ENCODE results near the gene FCER2. TPM values are rescaled to one million over a fixed set of nuclear protein-coding genes. Genes with fewer than 3 reads are reported as not detected.

Gene FCER2
- total RNA-seq, 1 experiment from 2014 or later: not detected

DNA sequence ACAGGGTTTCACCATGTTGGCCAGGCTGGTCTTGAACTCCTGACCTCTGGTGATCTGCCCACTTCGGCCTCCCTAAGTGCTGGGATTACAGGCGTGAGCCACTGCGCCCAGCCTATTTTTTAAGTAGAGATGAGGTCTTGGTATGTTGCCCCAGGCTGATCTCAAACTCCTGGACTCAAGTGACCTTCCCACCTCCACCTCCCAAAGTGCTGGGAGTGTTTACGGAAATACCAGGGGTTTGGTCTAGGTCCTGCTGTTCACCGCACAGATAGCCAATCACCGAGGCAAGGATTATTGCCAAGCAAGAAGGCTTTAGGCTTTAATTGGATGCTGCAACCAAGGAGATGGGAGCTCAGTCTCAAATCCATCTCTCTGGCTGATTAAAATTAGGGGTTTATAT, 18.4 kb upstream of the FCER2 start:
- Histone ChIP-seq H4K20me1 (ENCODE audit: low read length) (no peaks in the 10 kb centered on the region), H3K4me1 (ENCODE audit: insufficient read depth, low read length) (no peaks in the 10 kb centered on the region), H3K36me3 (ENCODE audit: low read depth, low read length) (no peaks in the 10 kb centered on the region), H3F3A (ENCODE audit: low read length, unreplicated experiment) (no peaks in the 10 kb centered on the region), H3K4me3 (ENCODE audit: low read length) (no peak overlapping the region), H3K79me2 (ENCODE audit: low read length) (no peaks in the 10 kb centered on the region), H3K27me3 (ENCODE audit: low read length) (peaks cover 19% of the 10 kb centered on the region), H3K9me3 (ENCODE audit: low read length) (no peaks in the 10 kb centered on the region), H3K27ac (ENCODE audit: low read length) (no peak overlapping the region), H3K9ac (ENCODE audit: low read length) (no peak overlapping the region), H3K9me2 (replicated peaks; ENCODE audit: low read length) (no peaks in the 10 kb centered on the region), H2AFZ (ENCODE audit: low read length) (no peak overlapping the region), H3K4me2 (ENCODE audit: low read length) (no peak overlapping the region)
- no peak for ATAC-seq
- BruUV-seq (replicated peaks): no TSS peak
- intact Hi-C loops (cut with micrococcal nuclease): no loop called here
- CTCF ChIA-PET: no interaction called here
- POLR2A ChIA-PET (ENCODE audit: unreplicated experiment): no interaction called here
- TF ChIP-seq EZH2 (IDR thresholded peaks at IDR 0.05; ENCODE audit: low read length, unreplicated experiment): no peak
- TF ChIP-seq, protein P1, sequence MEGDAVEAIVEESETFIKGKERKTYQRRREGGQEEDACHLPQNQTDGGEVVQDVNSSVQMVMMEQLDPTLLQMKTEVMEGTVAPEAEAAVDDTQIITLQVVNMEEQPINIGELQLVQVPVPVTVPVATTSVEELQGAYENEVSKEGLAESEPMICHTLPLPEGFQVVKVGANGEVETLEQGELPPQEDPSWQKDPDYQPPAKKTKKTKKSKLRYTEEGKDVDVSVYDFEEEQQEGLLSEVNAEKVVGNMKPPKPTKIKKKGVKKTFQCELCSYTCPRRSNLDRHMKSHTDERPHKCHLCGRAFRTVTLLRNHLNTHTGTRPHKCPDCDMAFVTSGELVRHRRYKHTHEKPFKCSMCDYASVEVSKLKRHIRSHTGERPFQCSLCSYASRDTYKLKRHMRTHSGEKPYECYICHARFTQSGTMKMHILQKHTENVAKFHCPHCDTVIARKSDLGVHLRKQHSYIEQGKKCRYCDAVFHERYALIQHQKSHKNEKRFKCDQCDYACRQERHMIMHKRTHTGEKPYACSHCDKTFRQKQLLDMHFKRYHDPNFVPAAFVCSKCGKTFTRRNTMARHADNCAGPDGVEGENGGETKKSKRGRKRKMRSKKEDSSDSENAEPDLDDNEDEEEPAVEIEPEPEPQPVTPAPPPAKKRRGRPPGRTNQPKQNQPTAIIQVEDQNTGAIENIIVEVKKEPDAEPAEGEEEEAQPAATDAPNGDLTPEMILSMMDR (conservative IDR thresholded peaks at IDR 0.05; ENCODE audit: low read depth, low read length): no peak
- TF ChIP-seq EZH2phosphoT487 (IDR thresholded peaks at IDR 0.05; ENCODE audit: borderline replicate concordance, low read length): no peak
- no peak for DNase-seq

DNA sequence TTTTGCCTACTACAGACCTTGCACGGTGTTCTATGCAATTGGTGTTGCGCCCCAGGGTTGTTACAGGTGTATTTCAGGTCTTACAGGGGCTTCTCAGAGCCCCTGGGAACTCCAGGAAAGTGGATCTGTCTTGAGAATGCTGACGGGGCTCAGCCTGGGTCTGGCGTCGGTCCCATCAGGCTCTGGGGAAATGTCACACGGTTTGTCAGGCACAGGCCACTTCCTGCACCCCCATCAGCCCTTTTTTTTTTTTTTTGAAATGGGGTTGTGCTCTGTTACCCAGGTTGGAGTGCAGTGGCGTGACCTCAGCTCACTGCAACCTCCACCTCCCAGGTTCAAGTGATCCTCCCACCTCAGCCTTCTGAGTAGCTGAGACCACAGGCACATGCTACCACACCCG, 16.7 kb upstream of the FCER2 start:
- no TSS peak for BruUV-seq (replicated peaks)
- DNase-seq (no peak), ATAC-seq (no peak)
- Histone ChIP-seq H3F3A (ENCODE audit: low read length, unreplicated experiment) (no peaks in the 10 kb centered on the region), H3K9ac (ENCODE audit: low read length) (no peak overlapping the region), H4K20me1 (ENCODE audit: low read length) (no peaks in the 10 kb centered on the region), H3K9me3 (ENCODE audit: low read length) (no peaks in the 10 kb centered on the region), H3K36me3 (ENCODE audit: low read depth, low read length) (no peaks in the 10 kb centered on the region), H3K4me1 (ENCODE audit: insufficient read depth, low read length) (no peaks in the 10 kb centered on the region), H3K4me3 (ENCODE audit: low read length) (no peak overlapping the region), H3K4me2 (ENCODE audit: low read length) (no peak overlapping the region), H2AFZ (ENCODE audit: low read length) (no peak overlapping the region), H3K27me3 (ENCODE audit: low read length) (peaks cover 13% of the 10 kb centered on the region; the same call in 1 of the 2 replicates), H3K79me2 (ENCODE audit: low read length) (no peaks in the 10 kb centered on the region), H3K27ac (ENCODE audit: low read length) (no peak overlapping the region), H3K9me2 (replicated peaks; ENCODE audit: low read length) (no peaks in the 10 kb centered on the region)
- TF ChIP-seq EZH2 (IDR thresholded peaks at IDR 0.05; ENCODE audit: low read length, unreplicated experiment) (no peak), EZH2phosphoT487 (IDR thresholded peaks at IDR 0.05; ENCODE audit: borderline replicate concordance, low read length) (no peak)
- TF ChIP-seq, protein P1 (conservative IDR thresholded peaks at IDR 0.05; ENCODE audit: low read depth, low read length): no peak
- intact Hi-C loops (cut with micrococcal nuclease): no loop called here
- POLR2A ChIA-PET (ENCODE audit: unreplicated experiment): no interaction called here
- CTCF ChIA-PET: no interaction called here

DNA sequence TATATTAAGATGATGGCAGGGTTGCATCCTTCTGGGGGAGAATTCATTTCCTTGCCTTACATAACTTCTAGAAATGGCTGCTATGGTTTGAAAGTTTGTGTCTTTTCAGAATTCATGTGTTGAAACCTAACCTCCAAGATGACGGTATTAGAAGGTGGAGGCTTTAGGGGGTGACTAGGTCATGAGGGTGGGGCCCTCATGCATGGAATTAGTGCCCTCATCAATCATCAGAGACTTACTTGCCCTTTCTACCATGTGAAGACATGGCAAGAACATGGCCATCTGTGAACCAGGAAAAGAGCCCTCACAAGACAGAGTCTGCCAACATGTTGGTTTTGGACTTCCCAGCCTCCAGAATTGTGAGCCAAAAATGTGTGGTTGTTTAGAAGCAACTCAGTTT, 14.8 kb upstream of the FCER2 start:
- BruUV-seq (replicated peaks): no TSS peak
- ATAC-seq (no peak), DNase-seq (no peak)
- H3K27ac ChIP-seq (ENCODE audit: low read length): no peak overlapping the region
- H3K27me3 ChIP-seq (ENCODE audit: low read length): peaks cover 7% of the 10 kb centered on the region; the same call in 1 of the 2 replicates
- intact Hi-C loops (cut with micrococcal nuclease): no loop called here
- H3K4me1 ChIP-seq (ENCODE audit: insufficient read depth, low read length): no peaks in the 10 kb centered on the region
- POLR2A ChIA-PET (ENCODE audit: unreplicated experiment): no interaction called here
- H3K9me3 ChIP-seq (ENCODE audit: low read length): no peaks in the 10 kb centered on the region
- no peaks in the 10 kb centered on the region for H3K79me2 ChIP-seq (ENCODE audit: low read length)
- no peaks in the 10 kb centered on the region for H3K36me3 ChIP-seq (ENCODE audit: low read depth, low read length)
- no peaks in the 10 kb centered on the region for H3K9me2 ChIP-seq (replicated peaks; ENCODE audit: low read length)
- H2AFZ ChIP-seq (ENCODE audit: low read length): no peak overlapping the region
- no peak overlapping the region for H3K4me3 ChIP-seq (ENCODE audit: low read length)
- TF ChIP-seq, protein P1 (conservative IDR thresholded peaks at IDR 0.05; ENCODE audit: low read depth, low read length): no peak
- TF ChIP-seq EZH2phosphoT487 (IDR thresholded peaks at IDR 0.05; ENCODE audit: borderline replicate concordance, low read length): no peak
- no peak for TF ChIP-seq EZH2 (IDR thresholded peaks at IDR 0.05; ENCODE audit: low read length, unreplicated experiment)
- no peaks in the 10 kb centered on the region for H3F3A ChIP-seq (ENCODE audit: low read length, unreplicated experiment)
- H3K9ac ChIP-seq (ENCODE audit: low read length): no peak overlapping the region
- no peak overlapping the region for H3K4me2 ChIP-seq (ENCODE audit: low read length)
- CTCF ChIA-PET: no interaction called here
- no peaks in the 10 kb centered on the region for H4K20me1 ChIP-seq (ENCODE audit: low read length)

Measured in PC-3 (cell line).